Peyer's patch (tissue), 4 donors: Measurements from ENCODE around the gene CDH19.

ENCODE experiments used
- CTCF ChIP-seq, 6 experiments: fragments of 450-650 bp in 4 of 6; fragments of 200-600 bp in 2 of 6; sonication (generic) in 1 of 6; IDR thresholded peaks; one replicate each; pipeline ENCODE4 v1.5.1; 2017 to 2019; ENCODE audit warnings: antibody characterized with exemption in 6 of 6, mild to moderate bottlenecking in 3 of 6, moderate library complexity in 1 of 6
- POLR2A ChIP-seq, 2 donors: fragments of 450-650 bp; IDR thresholded peaks; one replicate each; pipeline ENCODE4 v1.5.1; 2017; ENCODE audit warnings: antibody characterized with exemption in 2 of 2, mild to moderate bottlenecking in 2 of 2, moderate library complexity in 2 of 2

GRCh38 chr18:66635342-66635741, 31.5 kb upstream of the CDH19 start:
- TF ChIP-seq POLR2A (IDR thresholded peaks at IDR 0.05) = no peak
- TF ChIP-seq CTCF (IDR thresholded peaks at IDR 0.05) = no peak
